SKM-1 (cell line): ENCODE results near the gene LIN9.
A peak's percentile ranks its signal among the peaks of the same experiment; 100 is the strongest.

Experiments
- DNase-seq: peaks from one replicate; lab custom pipeline; 2025; ENCODE audit not compliant: unreplicated experiment; lab: John Stamatoyannopoulos, UW

Gene LIN9

GRCh38 chr1:226322986-226323385 lies 14.0 kb upstream of the LIN9 start:
- no peak for DNase-seq

DNA sequence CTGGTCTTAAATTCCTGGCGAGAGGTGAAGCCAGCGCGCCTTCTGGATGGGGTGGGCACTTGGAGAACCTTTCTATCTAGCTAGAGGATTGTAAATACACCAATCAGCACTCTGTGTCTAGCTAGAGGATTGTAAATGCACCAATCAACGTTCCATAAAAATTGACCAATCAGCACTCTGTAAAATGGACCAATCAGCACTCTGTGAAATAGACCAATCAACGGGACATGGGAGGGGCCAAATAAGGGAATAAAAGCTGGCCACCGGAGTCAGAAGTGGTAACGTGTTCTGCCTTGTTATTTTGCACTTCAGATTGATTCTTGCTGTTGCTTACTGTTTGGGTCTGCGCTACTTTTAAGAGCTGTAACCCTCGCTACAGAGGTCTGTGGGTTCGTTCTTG lies 12.0 kb upstream of the LIN9 start:
- no peak for DNase-seq

DNA sequence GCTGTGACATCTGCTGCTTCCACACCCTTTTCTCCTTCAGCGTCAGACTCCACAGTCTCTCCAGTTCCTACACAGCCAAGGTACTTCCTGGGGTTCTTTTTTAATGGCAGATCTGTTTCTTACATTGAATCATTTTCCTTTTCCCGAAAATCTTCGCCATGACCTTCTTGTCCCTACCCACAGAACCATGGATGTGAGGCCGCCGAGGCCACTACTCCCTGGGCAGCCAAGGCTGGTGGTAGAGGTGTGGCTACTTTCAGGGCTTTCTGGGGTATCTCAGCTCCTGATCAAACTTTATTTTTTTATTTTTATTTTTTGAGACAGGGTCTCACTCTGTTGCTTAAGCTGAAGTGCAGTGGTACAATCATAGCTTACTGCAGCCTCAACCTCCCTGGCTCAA lies 9.5 kb upstream of the LIN9 start:
- no peak for DNase-seq

- DNase-seq: no peak
These were observed 5.1 kb upstream of the LIN9 start for GRCh38 chr1:226314055-226314454.

DNA sequence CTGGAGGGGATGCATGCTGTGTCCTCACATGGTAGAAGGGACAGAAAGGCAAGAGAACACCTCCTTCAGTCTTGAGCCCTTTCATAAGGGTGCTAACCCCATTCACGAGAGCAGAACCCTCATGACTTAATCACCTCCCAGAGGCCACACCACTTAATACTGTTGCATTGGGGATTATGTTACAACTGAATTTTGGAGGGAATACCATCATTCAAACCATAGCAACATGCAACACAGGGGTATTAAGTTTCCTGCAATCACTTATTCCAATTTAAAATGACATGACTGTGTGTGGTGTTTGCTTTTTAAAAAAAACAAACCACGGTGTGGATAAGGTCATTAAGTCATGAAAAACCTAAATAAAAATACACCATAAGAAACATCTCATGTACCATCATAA lies 3.1 kb upstream of the LIN9 start:
- no peak for DNase-seq

DNA sequence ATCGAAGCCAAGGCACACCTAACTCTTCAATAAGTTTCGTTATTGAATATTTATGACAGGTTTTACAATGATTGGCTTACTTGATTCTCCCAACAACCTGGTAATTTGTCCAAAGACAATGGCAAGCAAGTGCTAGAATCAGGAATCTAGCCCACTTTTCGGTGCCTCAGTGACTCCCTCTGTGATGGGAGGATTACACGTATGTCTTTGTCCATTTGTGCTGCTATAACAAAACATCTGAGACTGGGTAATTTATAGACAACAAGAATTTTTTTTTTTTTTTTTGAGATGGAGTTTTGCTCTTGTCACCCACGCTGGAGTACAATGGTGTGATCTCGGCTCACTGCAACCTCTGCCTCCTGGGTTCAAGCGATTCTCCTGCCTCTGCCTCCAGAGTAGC lies 2.4 kb upstream of the LIN9 start:
- DNase-seq: no peak

- no peak for DNase-seq
These were observed 1.8 kb upstream of the LIN9 start for GRCh38 chr1:226310637-226311195.

DNA sequence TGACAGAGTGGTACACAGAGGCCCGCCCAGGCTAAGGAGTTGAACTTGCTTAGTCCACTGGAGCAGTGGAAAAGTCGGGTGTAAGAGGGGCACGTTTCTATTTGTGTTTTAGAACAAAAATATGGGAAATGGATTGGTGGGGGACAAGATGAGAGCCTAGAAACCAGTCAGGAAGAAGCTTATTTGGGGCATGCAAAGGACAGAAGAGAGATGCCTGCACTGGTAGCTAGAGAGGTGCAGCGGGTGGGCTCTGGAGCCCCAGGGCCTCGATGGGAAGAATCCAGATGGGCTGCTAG lies 1.2 kb upstream of the LIN9 start:
- DNase-seq: peak; percentile 9

DNA sequence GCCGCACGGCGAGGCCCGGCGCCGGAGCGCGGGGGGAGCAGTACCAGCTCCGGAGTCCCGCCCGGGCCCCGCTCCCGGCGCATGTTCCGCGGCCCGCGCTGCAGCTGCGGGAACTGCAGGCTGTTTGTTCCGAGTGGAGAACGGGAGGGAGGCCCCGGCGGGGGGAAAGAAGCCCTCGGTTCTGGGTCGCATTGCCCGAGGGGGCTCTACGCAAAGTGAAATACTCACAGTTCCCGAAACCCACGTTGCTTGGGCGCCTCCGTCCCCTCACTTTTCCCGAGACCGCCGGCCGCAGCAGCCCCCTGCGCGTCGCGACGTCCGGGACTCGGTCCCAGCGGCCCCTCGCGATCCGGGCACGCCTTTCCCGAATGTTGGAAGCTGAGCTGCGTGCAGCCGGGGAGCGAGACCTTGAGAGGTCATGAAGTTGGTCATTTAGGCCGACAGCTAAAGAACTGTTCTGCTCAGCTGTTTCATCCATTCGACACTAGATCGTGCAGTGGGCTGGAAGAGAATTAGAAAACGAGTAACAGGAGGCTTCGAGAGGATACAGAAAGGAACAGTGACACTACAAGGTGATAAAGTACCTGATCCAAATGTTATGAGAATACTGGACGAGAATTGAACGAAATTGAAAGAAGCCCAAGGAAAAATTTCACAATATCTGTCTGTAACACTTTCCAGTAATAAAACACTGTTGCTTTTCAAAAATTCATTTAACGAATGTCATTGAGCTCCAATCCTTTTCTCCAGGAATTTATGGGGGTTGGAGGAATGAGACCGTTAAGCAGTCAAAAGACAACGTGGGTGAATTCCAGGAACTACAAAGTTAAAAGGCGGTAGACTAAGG lies 657 bp upstream of the LIN9 start:
- peak; percentile 10 for DNase-seq

GRCh38 chr1:226308166-226308722 lies 720 bp downstream of the LIN9 start:
- peak; percentile 29 for DNase-seq

DNA sequence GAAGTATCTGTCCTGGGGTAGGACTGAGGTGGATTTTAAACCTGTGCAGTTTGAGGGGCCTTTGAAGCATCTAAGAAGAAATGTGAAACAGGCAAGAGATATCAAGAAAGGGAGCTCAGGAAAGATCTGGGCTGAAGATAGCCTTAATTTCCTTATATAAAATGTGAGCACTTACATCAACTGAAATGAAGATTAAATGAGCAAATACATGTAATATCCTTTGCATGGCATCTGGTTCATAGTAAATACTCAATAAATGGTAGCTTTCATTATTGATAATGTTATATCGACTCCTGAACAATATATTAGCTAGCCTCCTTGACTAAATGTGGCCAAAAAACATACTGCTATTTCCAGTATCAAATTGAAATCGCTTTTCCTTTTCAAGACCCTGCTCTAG lies 2.5 kb downstream of the LIN9 start:
- no peak for DNase-seq

DNA sequence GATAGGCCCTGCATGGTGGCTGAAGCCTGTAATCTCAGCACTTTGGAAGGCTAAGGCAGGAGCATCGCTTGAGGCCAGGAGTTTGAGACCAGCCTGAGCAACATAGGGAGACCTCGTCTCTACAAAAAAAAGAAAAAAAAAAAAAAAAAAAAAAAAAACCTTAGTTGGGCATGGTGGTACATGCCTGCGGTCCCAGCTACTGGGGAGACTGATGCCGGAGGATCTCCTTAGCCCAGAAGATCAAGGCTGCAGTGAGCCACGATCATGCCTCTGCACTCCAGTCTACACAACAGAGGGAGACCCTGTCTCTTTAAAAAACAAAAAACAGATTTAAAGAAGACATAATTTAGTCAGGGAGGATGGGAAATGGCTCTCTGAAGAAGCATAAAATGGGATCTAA lies 3.8 kb downstream of the LIN9 start:
- no peak for DNase-seq

- no peak for DNase-seq
These were observed 4.5 kb downstream of the LIN9 start for GRCh38 chr1:226304291-226304955.

DNA sequence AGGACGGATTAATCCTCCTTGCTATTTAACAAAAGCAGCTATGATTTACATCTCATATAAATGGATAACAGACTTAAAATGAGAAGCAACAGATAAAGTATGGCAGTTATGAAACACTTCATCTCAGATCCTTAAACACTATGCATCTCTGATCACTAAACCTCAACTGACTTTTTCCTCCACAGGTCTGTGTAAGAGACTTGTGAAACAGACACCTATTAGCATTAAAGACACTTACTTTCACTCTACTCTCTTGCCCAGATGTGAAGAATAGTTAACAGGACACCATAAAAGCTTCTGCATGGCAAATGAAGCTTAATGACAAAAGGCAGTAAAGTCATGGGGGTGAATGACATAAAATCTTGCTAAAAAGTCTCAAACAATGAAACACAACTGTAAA lies 6.2 kb downstream of the LIN9 start:
- no peak for DNase-seq

DNA sequence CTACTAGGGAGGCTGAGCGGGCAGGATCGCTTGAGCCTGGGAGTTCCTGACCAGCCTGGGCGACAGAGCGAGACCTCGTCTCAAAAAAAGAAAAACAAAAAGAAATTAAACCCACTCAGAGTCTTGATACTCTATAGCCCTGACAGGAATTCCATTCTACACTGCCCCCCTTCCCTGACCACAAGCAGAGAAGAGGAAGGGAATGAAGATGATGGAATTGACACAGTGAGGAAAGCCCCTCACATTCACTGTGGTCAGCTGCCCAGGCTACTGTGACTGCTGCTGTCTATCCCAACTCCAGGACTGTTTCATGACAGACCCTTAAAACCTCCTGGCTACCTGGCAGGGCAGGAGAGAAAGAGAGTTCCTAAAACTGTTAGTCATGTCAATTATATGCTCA lies 12.1 kb downstream of the LIN9 start:
- no peak for DNase-seq

- no peak for DNase-seq
These were observed 15.4 kb downstream of the LIN9 start for GRCh38 chr1:226293553-226293920.

DNA sequence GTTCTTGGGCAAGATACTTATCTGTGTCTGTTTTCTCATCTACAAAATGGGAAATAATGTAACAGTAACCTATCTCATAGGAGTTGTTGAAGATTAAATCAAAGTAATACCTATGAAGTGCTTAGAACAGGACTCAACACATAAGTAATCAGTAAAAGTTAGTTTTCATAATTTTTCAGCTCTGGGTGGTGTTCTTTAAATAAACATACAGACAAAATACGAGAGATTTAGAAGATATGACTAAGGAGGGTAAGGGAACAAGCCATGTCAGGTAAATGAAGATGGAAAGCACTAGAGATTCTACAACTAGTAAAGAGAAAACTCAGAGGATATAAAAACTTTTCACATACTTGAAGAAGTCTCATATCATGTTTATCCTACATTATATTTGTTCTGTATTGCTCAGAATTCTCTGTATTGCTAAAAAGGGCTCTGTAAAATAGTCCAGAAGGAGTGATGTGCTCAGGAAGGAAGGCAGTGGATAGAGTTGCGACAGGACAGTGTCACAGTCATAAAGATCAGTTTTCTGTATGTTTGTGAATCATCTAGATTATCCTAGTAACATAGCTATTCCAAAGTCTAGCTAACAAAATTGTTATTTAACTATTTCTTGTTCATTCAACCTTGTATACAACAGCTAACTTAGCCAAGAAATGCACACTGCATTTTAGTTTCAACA lies 16.0 kb downstream of the LIN9 start:
- DNase-seq: no peak

DNA sequence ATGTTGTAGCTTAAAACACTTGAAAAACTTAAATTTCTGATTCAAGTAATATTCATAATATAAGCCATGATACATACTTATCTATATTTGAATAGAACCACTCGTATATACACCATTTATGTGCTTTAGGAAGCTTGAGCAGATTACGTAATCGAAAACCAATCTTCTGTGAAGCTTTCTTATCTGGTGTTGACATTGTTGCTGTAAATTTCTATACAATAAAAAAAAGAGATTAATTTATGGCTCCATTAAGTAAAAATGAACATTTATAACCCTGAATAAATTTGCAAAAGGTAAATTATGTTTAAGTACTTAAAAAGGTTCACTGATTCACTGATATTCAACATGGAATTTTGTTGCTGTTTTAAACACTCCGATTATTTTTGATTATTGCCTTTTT lies 21.4 kb downstream of the LIN9 start:
- DNase-seq: no peak

- no peak for DNase-seq
These were observed 27.9 kb downstream of the LIN9 start for GRCh38 chr1:226281058-226281457.

- no peak for DNase-seq
These were observed 29.5 kb downstream of the LIN9 start for GRCh38 chr1:226279498-226279897.

- no peak for DNase-seq
These were observed 31.1 kb downstream of the LIN9 start for GRCh38 chr1:226277897-226278296.

DNA sequence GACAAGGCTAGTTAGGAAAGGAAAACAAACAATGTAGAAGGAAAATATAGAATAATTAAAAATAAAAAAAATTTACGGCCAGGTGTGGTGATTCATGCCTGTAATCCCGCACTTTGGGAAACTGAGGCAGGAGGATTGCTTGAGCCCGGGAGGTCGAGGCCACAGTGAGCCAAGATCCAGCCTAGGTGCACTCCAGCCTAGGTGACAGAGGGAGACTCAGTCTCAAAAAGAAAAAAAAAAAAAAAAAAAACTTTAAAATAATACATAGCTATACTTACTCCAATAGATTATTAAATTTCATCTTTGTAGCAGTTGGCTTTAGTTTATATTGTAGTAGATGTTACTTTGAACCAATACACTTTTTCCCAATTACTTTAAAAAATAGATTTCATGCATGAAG lies 32.0 kb downstream of the LIN9 start:
- DNase-seq: no peak
